ENCODE results near the gene PDE5A. TPM values are rescaled to one million over a fixed set of nuclear protein-coding genes. Genes with fewer than 3 reads are reported as not detected.

The PDE5A gene
- polyA plus RNA-seq, 1 donor (not counting 4 experiments of a cell fraction or from before 2014, with no cell fraction given): 3.6 TPM

- no peaks in the 10 kb centered on the region for H3K9me3 ChIP-seq (ENCODE audit: control insufficient read depth, low read depth, low read length)
- no peaks in the 10 kb centered on the region for H3K36me3 ChIP-seq (ENCODE audit: control insufficient read depth in 2 of 2, extremely low read depth in 1 of 2, insufficient read depth in 2 of 2, low read length in 2 of 2)
- no peaks in the 10 kb centered on the region for H3K79me2 ChIP-seq (ENCODE audit: control insufficient read depth, insufficient read depth, low read length)
- dilution Hi-C loops (cut with MboI; ENCODE audit: extremely low pct_ligation_motif_present, low sequenced_read_pairs): no loop called here
- DNase-seq (ENCODE audit: low read depth, low spot score): no peak
- no peaks in the 10 kb centered on the region for H3K9me1 ChIP-seq (ENCODE audit: control insufficient read depth, extremely low read depth, insufficient read depth, low read length)
- H4K20me1 ChIP-seq (ENCODE audit: control insufficient read depth, extremely low read depth, insufficient read depth, low read length): no peaks in the 10 kb centered on the region
- H3K4me3 ChIP-seq (ENCODE audit: control insufficient read depth in 2 of 3, extremely low read depth in 1 of 3, insufficient read depth in 2 of 3, low read depth in 1 of 3, low read length in 3 of 3): no peak overlapping the region
- TF ChIP-seq EZH2 (IDR thresholded peaks at IDR 0.05; ENCODE audit: low read length) (no peak), CTCF (optimal IDR thresholded peaks at IDR 0.05 in 1 of 3, IDR thresholded peaks at IDR 0.05 in 1 of 3, conservative IDR thresholded peaks at IDR 0.05 in 1 of 3; ENCODE audit: extremely low read depth in 1 of 3, insufficient read depth in 2 of 3, low read length in 3 of 3) (no peak)
- H3K27ac ChIP-seq (ENCODE audit: control insufficient read depth, insufficient read depth, low read length): no peak overlapping the region
- H3K4me1 ChIP-seq (ENCODE audit: control insufficient read depth, extremely low read depth, insufficient read depth, low read length): no peaks in the 10 kb centered on the region
- H3K27me3 ChIP-seq (ENCODE audit: control insufficient read depth, extremely low read depth, insufficient read depth, low read length): no peaks in the 10 kb centered on the region
- H3K9ac ChIP-seq (ENCODE audit: control insufficient read depth, extremely low read depth, insufficient read depth, low read length): no peak overlapping the region
- no peak for FAIRE-seq
- H2AFZ ChIP-seq (ENCODE audit: control insufficient read depth, low read length): no peak overlapping the region
- no peak overlapping the region for H3K4me2 ChIP-seq (ENCODE audit: control insufficient read depth, extremely low read depth, insufficient read depth, low read depth, low read length)
Observed at GRCh38 chr4:119581190-119581873, 47.3 kb downstream of the PDE5A start.

- H3K4me2 ChIP-seq (ENCODE audit: control insufficient read depth, extremely low read depth, insufficient read depth, low read depth, low read length): no peak overlapping the region
- no peak overlapping the region for H2AFZ ChIP-seq (ENCODE audit: control insufficient read depth, low read length)
- TF ChIP-seq EZH2 (IDR thresholded peaks at IDR 0.05; ENCODE audit: low read length): no peak
- TF ChIP-seq CTCF (optimal IDR thresholded peaks at IDR 0.05 in 1 of 3, IDR thresholded peaks at IDR 0.05 in 1 of 3, conservative IDR thresholded peaks at IDR 0.05 in 1 of 3; ENCODE audit: extremely low read depth in 1 of 3, insufficient read depth in 2 of 3, low read length in 3 of 3): no peak
- H3K9me1 ChIP-seq (ENCODE audit: control insufficient read depth, extremely low read depth, insufficient read depth, low read length): no peaks in the 10 kb centered on the region
- DNase-seq (ENCODE audit: low read depth, low spot score) (no peak), FAIRE-seq (no peak)
- no peaks in the 10 kb centered on the region for H3K4me1 ChIP-seq (ENCODE audit: control insufficient read depth, extremely low read depth, insufficient read depth, low read length)
- no peaks in the 10 kb centered on the region for H3K36me3 ChIP-seq (ENCODE audit: control insufficient read depth in 2 of 2, extremely low read depth in 1 of 2, insufficient read depth in 2 of 2, low read length in 2 of 2)
- no peaks in the 10 kb centered on the region for H3K27me3 ChIP-seq (ENCODE audit: control insufficient read depth, extremely low read depth, insufficient read depth, low read length)
- no peaks in the 10 kb centered on the region for H3K9me3 ChIP-seq (ENCODE audit: control insufficient read depth, low read depth, low read length)
- H3K4me3 ChIP-seq (ENCODE audit: control insufficient read depth in 2 of 3, extremely low read depth in 1 of 3, insufficient read depth in 2 of 3, low read depth in 1 of 3, low read length in 3 of 3): no peak overlapping the region
- no peak overlapping the region for H3K27ac ChIP-seq (ENCODE audit: control insufficient read depth, insufficient read depth, low read length)
- dilution Hi-C loops (cut with MboI; ENCODE audit: extremely low pct_ligation_motif_present, low sequenced_read_pairs): no loop called here
- no peaks in the 10 kb centered on the region for H4K20me1 ChIP-seq (ENCODE audit: control insufficient read depth, extremely low read depth, insufficient read depth, low read length)
- no peak overlapping the region for H3K9ac ChIP-seq (ENCODE audit: control insufficient read depth, extremely low read depth, insufficient read depth, low read length)
- H3K79me2 ChIP-seq (ENCODE audit: control insufficient read depth, insufficient read depth, low read length): no peaks in the 10 kb centered on the region
Observed at GRCh38 chr4:119580293-119580692, 48.3 kb downstream of the PDE5A start.

Data from keratinocyte (primary cell).